ENCODE results near the gene THSD7B.

GRCh38 chr2:136962105-136962725 lies 196.9 kb downstream of the THSD7B start:
- TF ChIP-seq CTCF (IDR thresholded peaks at IDR 0.05) (no peak), ZFX (IDR thresholded peaks at IDR 0.05; ENCODE audit: borderline replicate concordance) (no peak)
